Neural cell (in vitro differentiated cells): ENCODE data around the gene ZNF444. TPM values are rescaled to one million over a fixed set of nuclear protein-coding genes. Genes with fewer than 3 reads are reported as not detected.

Experiments used
- H2AFZ ChIP-seq: fragments of 200-600, 300-800 bp; sonication (generic), shearing (Covaris generic); 2 replicates; pipeline ENCODE4 v1.6.0; 2014; ENCODE audit warnings: low read depth, mild to moderate bottlenecking, antibody characterized with exemption, low read length, moderate library complexity
- H3F3A ChIP-seq: fragments of 200-600 bp; shearing (Covaris generic); 2 replicates; pipeline ENCODE4 v1.6.1; 2016; ENCODE audit warnings: mild to moderate bottlenecking, moderate library complexity, mixed read lengths, antibody characterized with exemption, low read length; ENCODE audit not compliant: insufficient read depth, poor library complexity, severe bottlenecking
- H3K27ac ChIP-seq: fragments of 200-600, 300-800 bp; sonication (generic), shearing (Covaris generic); 2 replicates; pipeline ENCODE4 v1.5.1; 2014; ENCODE audit warnings: mild to moderate bottlenecking, low read length, moderate library complexity
- H3K27me3 ChIP-seq: fragments of 300-800, 200-600 bp; sonication (generic), shearing (Covaris generic); 2 replicates; pipeline ENCODE4 v1.6.0; 2014; ENCODE audit warnings: mild to moderate bottlenecking, low read depth, low read length, moderate library complexity; ENCODE audit not compliant: insufficient read depth
- H3K36me3 ChIP-seq: fragments of 300-800, 200-600 bp; sonication (generic), shearing (Covaris generic); 2 replicates; pipeline ENCODE4 v1.5.1; 2014; ENCODE audit warnings: mild to moderate bottlenecking, antibody characterized with exemption, low read length, moderate library complexity; ENCODE audit not compliant: insufficient read depth
- H3K4me2 ChIP-seq: fragments of 300-800, 200-600 bp; sonication (generic), shearing (Covaris generic); 2 replicates; pipeline ENCODE4 v1.6.0; 2014; ENCODE audit warnings: mild to moderate bottlenecking, low read length
- H3K4me3 ChIP-seq: fragments of 300-800, 200-600 bp; sonication (generic), shearing (Covaris generic); 2 replicates; pipeline ENCODE4 v1.5.1; 2014; ENCODE audit warnings: mild to moderate bottlenecking, low read length, moderate library complexity
- H3K79me2 ChIP-seq: fragments of 200-600 bp; shearing (Covaris generic); replicated peaks from 2 replicates; pipeline ENCODE4 v1.6.0; 2014; ENCODE audit warnings: mild to moderate bottlenecking, low read length, moderate library complexity; ENCODE audit not compliant: insufficient read depth
- H3K9ac ChIP-seq: fragments of 300-800, 200-600 bp; sonication (generic), shearing (Covaris generic); 2 replicates; pipeline ENCODE4 v1.6.1; 2016; ENCODE audit warnings: mild to moderate bottlenecking, low read length, mixed read lengths
- H3K9me2 ChIP-seq: fragments of 200-600 bp; shearing (Covaris generic); 2 replicates; pipeline ENCODE4 v1.6.1; 2016; ENCODE audit warnings: mild to moderate bottlenecking, low read length, mixed read lengths; ENCODE audit not compliant: insufficient read depth
- H3K9me3 ChIP-seq: fragments of 200-600, 300-800 bp; sonication (generic), shearing (Covaris generic); 2 replicates; pipeline ENCODE4 v1.6.1; 2016; ENCODE audit warnings: mild to moderate bottlenecking, mixed run types, low read length, moderate library complexity, mixed read lengths
- H4K20me1 ChIP-seq: fragments of 200-600 bp; shearing (Covaris generic); 2 replicates; pipeline ENCODE4 v1.6.1; 2016; ENCODE audit warnings: mild to moderate bottlenecking, mixed run types; ENCODE audit not compliant: insufficient read depth
- EP300 ChIP-seq: fragments of 450-650 bp; conservative IDR thresholded peaks from 2 replicates; pipeline ENCODE4 v1.6.1; 2014; ENCODE audit warnings: antibody characterized with exemption, mild to moderate bottlenecking, moderate library complexity; ENCODE audit not compliant: poor library complexity, severe bottlenecking
- EZH2 ChIP-seq: fragments of 200-600, 300-800 bp; shearing (Covaris generic), sonication (generic); IDR thresholded peaks from 2 replicates; pipeline ENCODE4 v1.6.1; 2014; ENCODE audit warnings: antibody characterized with exemption, low read length, borderline replicate concordance, mild to moderate bottlenecking; ENCODE audit not compliant: insufficient read depth, poor library complexity, severe bottlenecking
- MXI1 ChIP-seq: fragments of 450-650 bp; conservative IDR thresholded peaks from 2 replicates; pipeline ENCODE4 v1.6.1; 2014; ENCODE audit warnings: antibody characterized with exemption, mild to moderate bottlenecking; ENCODE audit not compliant: poor library complexity, severe bottlenecking
- POLR2AphosphoS5 ChIP-seq: IDR thresholded peaks from 2 replicates; pipeline ENCODE4 v1.6.1; 2012
- RAD21 ChIP-seq: fragments of 450-650 bp; conservative IDR thresholded peaks from 2 replicates; pipeline ENCODE4 v1.6.1; 2014; ENCODE audit warnings: antibody characterized with exemption, mild to moderate bottlenecking, moderate library complexity
- SMC3 ChIP-seq: fragments of 450-650 bp; conservative IDR thresholded peaks from 2 replicates; pipeline ENCODE4 v1.6.1; 2014; ENCODE audit warnings: antibody characterized with exemption, mild to moderate bottlenecking, moderate library complexity; ENCODE audit not compliant: poor library complexity
- TAF1 ChIP-seq: IDR thresholded peaks from 2 replicates; pipeline ENCODE4 v1.6.1; 2012; ENCODE audit warnings: low read depth
- polyA plus RNA-seq: library from polyadenylated mRNA; depleted of rRNA; stranded (reverse); fragments of >200 nt; gene quantifications from 2 replicates; pipeline ENCODE4 v1.2.3, GENCODE V29; 2014
- TF ChIP-seq, protein P1 (sequence below): fragments of 450-650 bp; IDR thresholded peaks from 2 replicates; pipeline ENCODE4 v1.5.1; 2014; ENCODE audit warnings: antibody characterized with exemption, mild to moderate bottlenecking, moderate library complexity; ENCODE audit not compliant: poor library complexity, severe bottlenecking
- TF ChIP-seq, protein P2 (sequence below): IDR thresholded peaks from 2 replicates; pipeline ENCODE4 v1.6.1; 2012; ENCODE audit warnings: borderline replicate concordance

ZNF444 gene
- polyA plus RNA-seq, 1 donor from 2014 or later = 45.6 TPM

DNA sequence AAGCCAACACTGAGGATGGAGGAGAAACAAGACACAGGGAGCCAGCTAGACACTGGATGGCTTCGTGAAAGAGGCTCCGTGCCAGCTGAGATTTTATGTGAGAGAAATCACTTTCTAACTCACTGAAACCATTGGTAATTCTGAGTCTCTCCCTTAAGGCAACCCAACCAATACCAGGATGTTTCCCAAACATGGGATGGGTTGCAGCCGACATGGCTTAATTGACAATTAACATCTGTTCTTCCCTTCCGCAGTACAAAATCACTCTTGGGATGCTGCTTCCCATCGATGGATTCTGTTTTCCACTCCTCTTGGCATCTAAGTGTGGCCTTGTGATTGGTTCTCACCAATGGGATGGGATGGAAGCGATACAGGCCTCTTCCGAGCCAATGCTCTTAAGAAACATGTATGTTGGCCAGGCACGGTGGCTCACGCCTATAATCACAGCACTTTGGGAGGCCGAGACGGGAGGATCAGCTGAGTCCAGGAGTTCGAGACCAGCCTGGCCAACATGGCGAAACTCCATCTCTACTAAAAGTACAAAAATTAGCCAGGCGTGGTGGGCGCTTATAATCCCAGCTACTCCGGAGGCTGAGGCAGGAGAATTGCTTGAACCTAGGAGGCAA, 17.7 kb upstream of the ZNF444 start:
- H3K9me2 ChIP-seq = no peaks in the 10 kb centered on the region
- H4K20me1 ChIP-seq = no peaks in the 10 kb centered on the region
- no peak overlapping the region for H3K4me2 ChIP-seq
- H3K4me3 ChIP-seq = no peak overlapping the region
- H2AFZ ChIP-seq = no peak overlapping the region
- H3K27me3 ChIP-seq = no peaks in the 10 kb centered on the region
- TF ChIP-seq TAF1 = no peak
- TF ChIP-seq RAD21 = no peak
- no peak for TF ChIP-seq MXI1
- TF ChIP-seq POLR2AphosphoS5 = no peak
- no peak for TF ChIP-seq EZH2
- TF ChIP-seq SMC3 = no peak
- no peak for TF ChIP-seq EP300
- TF ChIP-seq, protein P1, sequence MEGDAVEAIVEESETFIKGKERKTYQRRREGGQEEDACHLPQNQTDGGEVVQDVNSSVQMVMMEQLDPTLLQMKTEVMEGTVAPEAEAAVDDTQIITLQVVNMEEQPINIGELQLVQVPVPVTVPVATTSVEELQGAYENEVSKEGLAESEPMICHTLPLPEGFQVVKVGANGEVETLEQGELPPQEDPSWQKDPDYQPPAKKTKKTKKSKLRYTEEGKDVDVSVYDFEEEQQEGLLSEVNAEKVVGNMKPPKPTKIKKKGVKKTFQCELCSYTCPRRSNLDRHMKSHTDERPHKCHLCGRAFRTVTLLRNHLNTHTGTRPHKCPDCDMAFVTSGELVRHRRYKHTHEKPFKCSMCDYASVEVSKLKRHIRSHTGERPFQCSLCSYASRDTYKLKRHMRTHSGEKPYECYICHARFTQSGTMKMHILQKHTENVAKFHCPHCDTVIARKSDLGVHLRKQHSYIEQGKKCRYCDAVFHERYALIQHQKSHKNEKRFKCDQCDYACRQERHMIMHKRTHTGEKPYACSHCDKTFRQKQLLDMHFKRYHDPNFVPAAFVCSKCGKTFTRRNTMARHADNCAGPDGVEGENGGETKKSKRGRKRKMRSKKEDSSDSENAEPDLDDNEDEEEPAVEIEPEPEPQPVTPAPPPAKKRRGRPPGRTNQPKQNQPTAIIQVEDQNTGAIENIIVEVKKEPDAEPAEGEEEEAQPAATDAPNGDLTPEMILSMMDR = no peak
- TF ChIP-seq, protein P2, sequence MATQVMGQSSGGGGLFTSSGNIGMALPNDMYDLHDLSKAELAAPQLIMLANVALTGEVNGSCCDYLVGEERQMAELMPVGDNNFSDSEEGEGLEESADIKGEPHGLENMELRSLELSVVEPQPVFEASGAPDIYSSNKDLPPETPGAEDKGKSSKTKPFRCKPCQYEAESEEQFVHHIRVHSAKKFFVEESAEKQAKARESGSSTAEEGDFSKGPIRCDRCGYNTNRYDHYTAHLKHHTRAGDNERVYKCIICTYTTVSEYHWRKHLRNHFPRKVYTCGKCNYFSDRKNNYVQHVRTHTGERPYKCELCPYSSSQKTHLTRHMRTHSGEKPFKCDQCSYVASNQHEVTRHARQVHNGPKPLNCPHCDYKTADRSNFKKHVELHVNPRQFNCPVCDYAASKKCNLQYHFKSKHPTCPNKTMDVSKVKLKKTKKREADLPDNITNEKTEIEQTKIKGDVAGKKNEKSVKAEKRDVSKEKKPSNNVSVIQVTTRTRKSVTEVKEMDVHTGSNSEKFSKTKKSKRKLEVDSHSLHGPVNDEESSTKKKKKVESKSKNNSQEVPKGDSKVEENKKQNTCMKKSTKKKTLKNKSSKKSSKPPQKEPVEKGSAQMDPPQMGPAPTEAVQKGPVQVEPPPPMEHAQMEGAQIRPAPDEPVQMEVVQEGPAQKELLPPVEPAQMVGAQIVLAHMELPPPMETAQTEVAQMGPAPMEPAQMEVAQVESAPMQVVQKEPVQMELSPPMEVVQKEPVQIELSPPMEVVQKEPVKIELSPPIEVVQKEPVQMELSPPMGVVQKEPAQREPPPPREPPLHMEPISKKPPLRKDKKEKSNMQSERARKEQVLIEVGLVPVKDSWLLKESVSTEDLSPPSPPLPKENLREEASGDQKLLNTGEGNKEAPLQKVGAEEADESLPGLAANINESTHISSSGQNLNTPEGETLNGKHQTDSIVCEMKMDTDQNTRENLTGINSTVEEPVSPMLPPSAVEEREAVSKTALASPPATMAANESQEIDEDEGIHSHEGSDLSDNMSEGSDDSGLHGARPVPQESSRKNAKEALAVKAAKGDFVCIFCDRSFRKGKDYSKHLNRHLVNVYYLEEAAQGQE = no peak
- H3K79me2 ChIP-seq = peaks cover 19% of the 10 kb centered on the region
- H3K9me3 ChIP-seq = no peaks in the 10 kb centered on the region
- no peaks in the 10 kb centered on the region for H3F3A ChIP-seq
- H3K27ac ChIP-seq = no peak overlapping the region
- H3K9ac ChIP-seq = no peak overlapping the region
- no peaks in the 10 kb centered on the region for H3K36me3 ChIP-seq

DNA sequence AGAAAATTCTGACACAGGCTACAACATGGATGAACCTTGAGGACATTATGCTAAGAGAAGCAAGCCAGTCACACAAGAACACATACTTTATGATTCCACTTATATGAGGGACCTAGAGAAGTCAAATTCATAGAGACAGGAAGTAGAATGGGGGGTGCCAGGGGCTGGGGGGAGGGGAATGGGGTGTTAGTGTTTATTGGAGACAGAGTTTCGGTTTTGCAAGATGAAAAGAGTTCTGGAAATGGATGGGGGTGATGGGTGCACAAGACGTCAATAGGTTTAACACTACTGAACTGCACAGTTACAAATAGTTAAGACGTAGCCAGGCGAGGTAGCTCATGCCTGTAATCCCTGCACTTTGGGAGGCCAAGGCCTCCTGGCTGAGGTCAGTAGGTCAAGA, 16.5 kb upstream of the ZNF444 start:
- H3K4me2 ChIP-seq = no peak overlapping the region
- no peaks in the 10 kb centered on the region for H3K27me3 ChIP-seq
- H3K9me2 ChIP-seq = no peaks in the 10 kb centered on the region
- H3K79me2 ChIP-seq = peaks cover 10% of the 10 kb centered on the region
- no peak overlapping the region for H2AFZ ChIP-seq
- TF ChIP-seq EP300 (no peak), POLR2AphosphoS5 (no peak), RAD21 (no peak), SMC3 (no peak), MXI1 (no peak), TAF1 (no peak), EZH2 (no peak)
- TF ChIP-seq, protein P1 = no peak
- TF ChIP-seq, protein P2 = no peak
- H3K27ac ChIP-seq = no peak overlapping the region
- H3K9ac ChIP-seq = no peak overlapping the region
- H3K36me3 ChIP-seq = no peaks in the 10 kb centered on the region
- no peak overlapping the region for H3K4me3 ChIP-seq
- no peaks in the 10 kb centered on the region for H3K9me3 ChIP-seq
- no peaks in the 10 kb centered on the region for H3F3A ChIP-seq
- H4K20me1 ChIP-seq = no peaks in the 10 kb centered on the region
